ENCODE measurements around the gene PTPRE.
A peak's percentile ranks its signal among the peaks of the same experiment; 100 is the strongest.

The PTPRE gene

GRCh38 chr10:127972751-127973357, 66.0 kb downstream of the PTPRE start:
- TF ChIP-seq POLR2A (IDR thresholded peaks at IDR 0.05; ENCODE audit: low read length) (no peak), GATA1 (IDR thresholded peaks at IDR 0.05; ENCODE audit: low read depth, low read length) (no peak)
- DNase-seq, result no peak

GRCh38 chr10:127973791-127974311, 66.9 kb downstream of the PTPRE start:
- TF ChIP-seq POLR2A (IDR thresholded peaks at IDR 0.05; ENCODE audit: low read length) (no peak), GATA1 (IDR thresholded peaks at IDR 0.05; ENCODE audit: low read depth, low read length) (no peak)
- DNase-seq, result no peak

- DNase-seq, result no peak
- TF ChIP-seq GATA1 (IDR thresholded peaks at IDR 0.05; ENCODE audit: low read depth, low read length), result no peak
- TF ChIP-seq POLR2A (IDR thresholded peaks at IDR 0.05; ENCODE audit: low read length), result no peak
These were observed 68.0 kb downstream of the PTPRE start for GRCh38 chr10:127974911-127975310.

- no peak for DNase-seq
- TF ChIP-seq POLR2A (IDR thresholded peaks at IDR 0.05; ENCODE audit: low read length) (no peak), GATA1 (IDR thresholded peaks at IDR 0.05; ENCODE audit: low read depth, low read length) (no peak)
These were observed 69.4 kb downstream of the PTPRE start for GRCh38 chr10:127976286-127976685.

- no peak for TF ChIP-seq POLR2A (IDR thresholded peaks at IDR 0.05; ENCODE audit: low read length)
- no peak for TF ChIP-seq GATA1 (IDR thresholded peaks at IDR 0.05; ENCODE audit: low read depth, low read length)
- DNase-seq, result no peak
These were observed 69.9 kb downstream of the PTPRE start for GRCh38 chr10:127976701-127977356.

- no peak for TF ChIP-seq POLR2A (IDR thresholded peaks at IDR 0.05; ENCODE audit: low read length)
- TF ChIP-seq GATA1 (IDR thresholded peaks at IDR 0.05; ENCODE audit: low read depth, low read length), result no peak
- DNase-seq, result no peak
These were observed 70.6 kb downstream of the PTPRE start for GRCh38 chr10:127977357-127978009.

GRCh38 chr10:127978481-127978880, 71.6 kb downstream of the PTPRE start:
- TF ChIP-seq GATA1 (IDR thresholded peaks at IDR 0.05; ENCODE audit: low read depth, low read length) (no peak), POLR2A (IDR thresholded peaks at IDR 0.05; ENCODE audit: low read length) (no peak)
- no peak for DNase-seq

- DNase-seq, result no peak
- no peak for TF ChIP-seq POLR2A (IDR thresholded peaks at IDR 0.05; ENCODE audit: low read length)
- TF ChIP-seq GATA1 (IDR thresholded peaks at IDR 0.05; ENCODE audit: low read depth, low read length), result no peak
These were observed 72.1 kb downstream of the PTPRE start for GRCh38 chr10:127979045-127979444.

- TF ChIP-seq GATA1 (IDR thresholded peaks at IDR 0.05; ENCODE audit: low read depth, low read length) (no peak), POLR2A (IDR thresholded peaks at IDR 0.05; ENCODE audit: low read length) (no peak)
- DNase-seq, result no peak
These were observed 72.7 kb downstream of the PTPRE start for GRCh38 chr10:127979566-127979965.

- TF ChIP-seq POLR2A (IDR thresholded peaks at IDR 0.05; ENCODE audit: low read length), result no peak
- TF ChIP-seq GATA1 (IDR thresholded peaks at IDR 0.05; ENCODE audit: low read depth, low read length), result no peak
These were observed 74.0 kb downstream of the PTPRE start for GRCh38 chr10:127980898-127981297.

GRCh38 chr10:127982601-127983000, 75.7 kb downstream of the PTPRE start:
- TF ChIP-seq POLR2A (IDR thresholded peaks at IDR 0.05; ENCODE audit: low read length) (no peak), GATA1 (IDR thresholded peaks at IDR 0.05; ENCODE audit: low read depth, low read length) (no peak)

More at GRCh38 chr10:127980898-127981297, 74.0 kb downstream of the PTPRE start:
- DNase-seq, result no peak

GRCh38 chr10:127983344-127984100, 76.6 kb downstream of the PTPRE start:
- TF ChIP-seq GATA1 (IDR thresholded peaks at IDR 0.05; ENCODE audit: low read depth, low read length) (no peak), POLR2A (IDR thresholded peaks at IDR 0.05; ENCODE audit: low read length) (no peak)
- no peak for DNase-seq

More at GRCh38 chr10:127982601-127983000, 75.7 kb downstream of the PTPRE start:
- DNase-seq, result peak in 1 of 2 experiments; percentile 14

GRCh38 chr10:127984945-127985344, 78.0 kb downstream of the PTPRE start:
- TF ChIP-seq GATA1 (IDR thresholded peaks at IDR 0.05; ENCODE audit: low read depth, low read length) (no peak), POLR2A (IDR thresholded peaks at IDR 0.05; ENCODE audit: low read length) (no peak)
- no peak for DNase-seq

All from erythroblast (primary cell).